HG03280 (cell line): ENCODE measurements around the gene DLG2.
A peak's percentile ranks its signal among the peaks of the same experiment; 100 is the strongest.

Source experiments
- ATAC-seq: cut with Tn5 transposase; IDR thresholded peaks from one replicate; pipeline ENCODE4 v1.9.1; 2021; ENCODE audit warnings: mild to moderate bottlenecking, moderate library complexity; ENCODE audit not compliant: unreplicated experiment

DLG2 gene

GRCh38 chr11:83722392-83723119, 1904.6 kb downstream of the DLG2 start:
- ATAC-seq, result no peak

DNA sequence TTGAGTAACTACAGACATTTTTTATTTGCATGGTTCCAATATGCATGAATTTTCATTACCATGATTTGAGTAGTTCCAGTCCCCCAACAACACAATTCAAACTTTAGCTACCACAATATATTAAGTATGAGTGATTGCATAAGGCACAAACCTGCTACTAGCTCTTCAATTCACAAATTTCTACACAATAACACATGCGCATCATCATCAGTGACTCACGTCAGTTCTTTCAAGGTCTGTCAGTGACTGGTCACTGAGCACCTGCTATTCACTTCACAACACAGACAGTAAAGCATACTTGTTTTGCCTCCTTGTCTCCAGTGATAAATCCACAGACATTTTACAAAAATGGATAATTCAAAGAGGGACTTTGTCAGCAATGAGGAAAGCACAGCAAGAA, 1905.9 kb downstream of the DLG2 start:
- ATAC-seq, result no peak

- no peak for ATAC-seq
Measured at GRCh38 chr11:83720675-83721074, 1906.5 kb downstream of the DLG2 start.

DNA sequence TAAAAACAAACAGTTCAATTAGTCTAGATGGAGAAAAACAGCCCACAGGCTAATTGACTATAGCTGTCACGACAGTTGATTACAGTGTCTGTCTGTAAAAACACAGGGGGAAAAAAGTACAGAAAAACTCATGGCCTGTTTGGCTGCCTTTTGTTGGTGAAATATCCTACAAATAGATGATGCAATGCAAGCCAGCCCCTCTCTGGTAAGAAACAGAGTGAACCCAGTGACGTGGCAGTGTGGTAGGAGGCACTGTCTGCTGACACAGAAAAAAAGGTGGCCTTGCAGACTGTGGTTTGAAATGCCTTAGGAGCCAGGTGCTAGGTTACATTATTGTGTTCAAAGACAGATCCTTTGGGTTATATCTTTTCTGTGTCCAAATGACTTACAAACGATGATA, 1909.6 kb downstream of the DLG2 start:
- ATAC-seq, result no peak

GRCh38 chr11:83715927-83716535, 1911.1 kb downstream of the DLG2 start:
- ATAC-seq, result no peak

DNA sequence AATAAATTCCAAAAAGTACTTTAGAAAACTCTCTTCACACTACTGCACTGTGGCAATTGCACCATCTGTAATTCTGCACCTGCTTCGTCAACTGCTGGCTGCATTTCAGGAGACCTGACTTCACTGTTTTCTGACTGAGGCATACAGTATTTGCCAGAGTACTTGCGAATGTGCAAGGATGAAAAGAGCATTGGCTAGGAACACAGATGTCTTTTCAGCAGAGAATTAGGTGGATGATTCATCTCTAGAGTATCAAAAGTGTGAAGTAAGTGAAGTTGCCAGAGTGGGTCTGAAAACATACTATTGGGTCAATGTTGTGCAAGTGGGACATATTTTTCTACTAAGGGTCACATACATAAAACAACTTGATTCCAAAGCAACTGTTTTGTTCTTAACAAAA, 1913.4 kb downstream of the DLG2 start:
- no peak for ATAC-seq

DNA sequence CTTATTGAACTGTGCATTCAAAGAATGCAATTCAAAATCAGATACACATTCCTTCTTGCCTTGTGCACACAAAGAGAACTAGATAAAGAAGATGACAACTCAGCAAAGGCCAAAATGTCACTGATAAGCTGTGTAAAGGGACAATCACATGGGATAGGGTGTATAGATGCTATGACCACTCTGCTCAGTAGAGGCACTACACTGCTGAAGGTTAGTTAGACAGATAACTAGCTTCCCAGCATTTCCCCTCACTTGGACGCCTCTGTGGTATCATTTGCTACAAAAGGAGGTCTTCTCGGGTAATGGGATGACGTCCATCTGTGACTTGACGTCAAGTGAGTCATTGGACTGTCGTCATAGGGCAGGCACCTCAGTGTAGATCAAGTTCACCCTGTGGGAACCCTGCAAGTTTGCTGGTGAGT, 1916.0 kb downstream of the DLG2 start:
- ATAC-seq, result no peak

GRCh38 chr11:83709434-83709833, 1917.7 kb downstream of the DLG2 start:
- ATAC-seq, result no peak

DNA sequence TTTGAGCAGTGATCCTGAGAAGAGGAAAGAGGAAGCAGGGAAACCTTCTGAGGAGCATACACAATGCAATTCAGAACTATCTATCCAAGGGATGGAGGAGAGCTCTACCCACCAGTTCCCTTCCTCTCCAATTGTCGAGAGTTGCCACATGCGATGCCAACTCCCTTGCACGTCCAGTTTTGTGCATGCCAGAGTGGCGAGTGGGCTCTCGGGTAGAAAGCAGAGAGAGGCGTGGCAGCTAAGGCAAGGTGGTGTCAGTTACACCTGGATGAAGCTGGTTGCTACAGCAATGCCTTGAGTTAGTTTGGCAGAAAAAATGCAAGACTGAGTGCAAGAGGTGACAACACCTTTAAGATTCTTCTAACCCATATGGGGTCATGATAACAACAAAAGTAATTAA, 1920.6 kb downstream of the DLG2 start:
- ATAC-seq, result no peak

- ATAC-seq, result no peak
Measured at GRCh38 chr11:83702796-83703195, 1924.3 kb downstream of the DLG2 start.

- no peak for ATAC-seq
Measured at GRCh38 chr11:83697518-83697917, 1929.6 kb downstream of the DLG2 start.

DNA sequence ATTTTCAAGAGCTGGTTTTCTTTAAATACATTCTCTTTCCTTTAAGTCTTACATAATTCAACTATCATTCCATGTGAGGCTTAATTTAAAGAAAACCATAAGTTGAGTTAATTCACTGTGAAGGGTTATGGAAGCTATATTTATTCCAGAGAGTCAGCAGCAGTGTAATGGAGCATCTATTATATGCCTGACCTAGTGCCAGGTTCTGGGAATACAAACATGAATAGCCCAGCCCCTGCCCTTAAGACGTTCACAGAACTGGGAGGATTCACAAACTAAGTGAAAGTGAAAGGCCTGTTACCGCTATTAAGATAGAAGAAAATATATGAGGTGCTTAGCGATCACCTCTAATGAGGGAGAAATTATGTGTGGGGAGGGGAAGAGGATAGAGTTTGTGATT, 1932.1 kb downstream of the DLG2 start:
- ATAC-seq, result no peak

DNA sequence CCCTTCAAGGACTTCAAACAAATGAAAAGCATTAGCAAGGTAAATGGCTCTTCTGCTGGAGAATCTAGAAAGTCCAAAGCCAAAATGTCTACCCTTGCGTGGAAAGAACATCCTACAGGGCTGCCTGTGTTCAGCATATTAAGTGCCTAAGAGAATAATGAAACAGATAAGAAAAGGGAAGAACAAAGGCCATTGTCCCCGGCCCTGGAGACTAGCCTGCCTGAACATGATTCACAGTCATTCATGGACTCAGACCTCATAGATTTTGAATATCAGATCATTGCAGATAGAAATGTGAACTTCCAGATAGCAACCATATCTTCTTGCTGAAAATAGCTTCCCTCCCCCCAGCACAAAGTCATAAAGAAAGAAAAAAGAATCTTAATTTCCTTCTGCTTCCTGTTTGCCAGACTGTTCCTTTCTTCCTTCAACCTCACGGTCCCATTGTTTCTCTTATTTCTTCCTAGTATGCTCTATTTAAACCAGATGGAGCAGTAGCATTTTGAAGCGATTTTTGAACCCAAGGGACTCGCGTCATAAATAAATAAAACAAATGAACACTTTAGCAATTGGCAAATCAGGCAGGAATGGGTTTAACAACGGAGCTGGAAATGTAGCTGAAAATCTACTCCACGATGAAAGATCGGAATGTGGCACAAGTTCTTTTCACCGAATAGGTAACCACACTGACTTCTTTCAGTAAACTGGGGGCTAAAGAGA, 1932.8 kb downstream of the DLG2 start:
- no peak for ATAC-seq

DNA sequence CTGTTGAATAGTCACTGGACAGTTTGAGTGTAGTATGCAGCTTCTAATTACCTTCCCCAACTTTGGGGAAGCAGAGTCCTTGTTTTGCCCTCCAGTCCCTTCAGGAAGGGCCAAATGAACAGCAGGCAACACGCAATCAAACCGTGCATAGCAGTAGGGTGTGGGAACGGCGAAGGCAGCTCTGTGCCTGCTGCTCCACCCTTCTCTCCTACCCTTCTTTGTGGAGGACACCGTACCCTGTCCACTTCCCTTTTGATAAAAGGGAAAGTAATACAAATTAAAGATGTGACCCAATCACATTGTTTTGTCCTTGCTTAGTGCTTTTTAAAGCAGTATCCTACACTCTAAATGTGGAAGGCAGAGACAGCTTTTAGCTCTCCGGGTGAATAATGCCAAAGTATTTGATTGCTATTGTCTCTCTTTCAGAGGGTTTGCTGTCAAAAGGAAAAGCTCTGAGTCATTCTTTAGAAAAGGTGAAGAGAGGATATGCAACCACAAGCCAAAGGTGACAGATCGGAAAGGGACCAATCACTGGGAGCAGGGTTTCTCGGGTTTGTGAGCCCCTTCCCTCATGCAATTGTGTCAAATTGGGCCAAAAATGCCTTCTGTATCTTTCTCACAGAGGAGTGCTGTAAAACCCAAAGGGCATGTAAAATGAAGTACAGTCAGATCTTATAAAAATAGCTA, 1933.7 kb downstream of the DLG2 start:
- ATAC-seq, result no peak

GRCh38 chr11:83692675-83693074, 1934.5 kb downstream of the DLG2 start:
- no peak for ATAC-seq

GRCh38 chr11:83691451-83691950, 1935.6 kb downstream of the DLG2 start:
- ATAC-seq, result no peak

- no peak for ATAC-seq
Measured at GRCh38 chr11:83689144-83689780, 1937.9 kb downstream of the DLG2 start.

DNA sequence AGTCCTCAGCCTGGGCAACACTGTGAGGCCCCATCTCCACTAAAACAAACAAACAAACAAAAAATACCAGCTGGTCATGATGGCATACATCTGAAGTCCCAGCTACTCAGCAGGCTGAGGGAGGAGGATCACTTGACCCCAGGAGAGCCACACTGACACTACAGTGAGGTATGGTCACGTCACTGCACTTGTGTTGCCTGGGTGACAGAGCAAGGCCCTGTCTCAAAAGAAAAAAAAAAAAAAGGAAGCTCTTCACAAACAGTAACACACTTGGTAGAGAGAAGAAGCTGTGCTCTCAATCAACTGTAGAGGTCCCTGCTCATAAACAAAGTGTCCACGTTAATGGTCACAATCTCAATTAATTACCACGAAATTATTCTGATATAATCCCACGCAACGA, 1939.4 kb downstream of the DLG2 start:
- ATAC-seq, result no peak

GRCh38 chr11:83685730-83686129, 1941.4 kb downstream of the DLG2 start:
- no peak for ATAC-seq

DNA sequence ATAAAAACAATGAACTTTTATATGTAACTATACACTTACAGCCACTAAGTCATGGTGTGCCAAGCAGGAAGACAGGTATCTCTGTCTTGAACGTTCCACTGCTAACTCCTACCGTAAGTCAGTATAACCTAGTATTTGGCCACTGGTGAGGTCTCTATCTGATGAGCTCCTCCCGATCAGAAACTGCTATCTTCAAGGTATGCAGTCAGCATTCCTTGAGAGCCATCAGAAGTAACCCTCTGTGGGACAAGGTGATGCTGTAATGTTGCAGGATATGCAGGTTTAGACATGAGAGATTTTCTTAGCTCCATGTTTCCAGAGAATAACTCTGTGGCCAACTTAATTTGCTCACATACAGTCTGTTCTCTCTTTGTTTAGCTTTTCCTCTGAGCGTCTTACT, 1943.1 kb downstream of the DLG2 start:
- no peak for ATAC-seq

GRCh38 chr11:83682611-83682973, 1944.6 kb downstream of the DLG2 start:
- peak; percentile 78 for ATAC-seq
